KMS-11 (cell line): ENCODE results near the gene ABCC6.
"Not testable (repeated sequence)": the region's sequence is repeated elsewhere in the genome, so short reads cannot be mapped to it uniquely, and the experiment has no call there.

ENCODE experiments used
- H2AFZ ChIP-seq: fragments of 200-600 bp; sonication (generic); 2 replicates; pipeline ENCODE4 v1.6.1; 2016; ENCODE audit warnings: antibody characterized with exemption, mixed run types, low read depth
- H3K27ac ChIP-seq: fragments of 200-600 bp; sonication (generic); 2 replicates; pipeline ENCODE4 v1.6.1; 2016; ENCODE audit warnings: mild to moderate bottlenecking, mixed run types
- H3K27me3 ChIP-seq: fragments of 200-600 bp; sonication (generic); 2 replicates; pipeline ENCODE4 v1.6.1; 2017; ENCODE audit warnings: mild to moderate bottlenecking, low read depth, mixed run types, moderate library complexity; ENCODE audit not compliant: insufficient read depth
- H3K36me3 ChIP-seq: fragments of 200-600 bp; sonication (generic); 2 replicates; pipeline ENCODE4 v1.6.1; 2017; ENCODE audit warnings: mild to moderate bottlenecking, mixed run types; ENCODE audit not compliant: insufficient read depth
- H3K4me1 ChIP-seq: fragments of 200-600 bp; sonication (generic); 2 replicates; pipeline ENCODE4 v1.6.1; 2016; ENCODE audit warnings: mild to moderate bottlenecking, low read depth, mixed run types; ENCODE audit not compliant: poor library complexity, severe bottlenecking
- H3K4me2 ChIP-seq: fragments of 200-600 bp; sonication (generic); 2 replicates; pipeline ENCODE4 v1.7.0; 2016; ENCODE audit warnings: mild to moderate bottlenecking, mixed run types
- H3K4me3 ChIP-seq: fragments of 200-600 bp; sonication (generic); IDR thresholded peaks from 2 replicates; pipeline ENCODE4 v1.6.1; 2017; ENCODE audit warnings: low read depth, low read length, mixed read lengths; ENCODE audit not compliant: insufficient read depth
- H3K79me2 ChIP-seq: fragments of 200-600 bp; sonication (generic); 2 replicates; pipeline ENCODE4 v1.6.1; 2016; ENCODE audit warnings: low read depth, mixed run types; ENCODE audit not compliant: insufficient read depth
- H3K9ac ChIP-seq: fragments of 200-600 bp; sonication (generic); 2 replicates; pipeline ENCODE4 v1.6.1; 2016; ENCODE audit warnings: mild to moderate bottlenecking, mixed run types
- H4K20me1 ChIP-seq: fragments of 200-600 bp; sonication (generic); 2 replicates; pipeline ENCODE4 v1.6.1; 2016; ENCODE audit warnings: mild to moderate bottlenecking, mixed run types; ENCODE audit not compliant: insufficient read depth

Gene ABCC6

GRCh38 chr16:16223662-16224241, 458 bp upstream of the ABCC6 start:
- H3K4me1 ChIP-seq, H3K9ac ChIP-seq, H3K4me2 ChIP-seq, H3K27me3 ChIP-seq, H3K36me3 ChIP-seq, H3K79me2 ChIP-seq, H4K20me1 ChIP-seq, H3K27ac ChIP-seq, H3K4me3 ChIP-seq, H2AFZ ChIP-seq: not testable (repeated sequence)

- H4K20me1 ChIP-seq, H3K4me3 ChIP-seq, H3K9ac ChIP-seq, H3K4me2 ChIP-seq, H3K27me3 ChIP-seq, H3K4me1 ChIP-seq, H3K36me3 ChIP-seq, H3K27ac ChIP-seq, H2AFZ ChIP-seq, H3K79me2 ChIP-seq: not testable (repeated sequence)
Measured at GRCh38 chr16:16221382-16221781, 1.9 kb downstream of the ABCC6 start.

GRCh38 chr16:16220449-16220848, 2.8 kb downstream of the ABCC6 start:
- H4K20me1 ChIP-seq, H3K4me3 ChIP-seq, H3K27ac ChIP-seq, H3K4me2 ChIP-seq, H3K36me3 ChIP-seq, H3K4me1 ChIP-seq, H3K79me2 ChIP-seq, H3K9ac ChIP-seq, H2AFZ ChIP-seq, H3K27me3 ChIP-seq: not testable (repeated sequence)

GRCh38 chr16:16218787-16219186, 4.5 kb downstream of the ABCC6 start:
- not testable (repeated sequence) for H3K79me2 ChIP-seq, H3K4me1 ChIP-seq, H3K27me3 ChIP-seq, H3K4me2 ChIP-seq, H3K9ac ChIP-seq, H4K20me1 ChIP-seq, H3K36me3 ChIP-seq, H3K4me3 ChIP-seq, H2AFZ ChIP-seq, H3K27ac ChIP-seq

GRCh38 chr16:16218349-16218748, 4.9 kb downstream of the ABCC6 start:
- H3K4me2 ChIP-seq, H2AFZ ChIP-seq, H4K20me1 ChIP-seq, H3K9ac ChIP-seq, H3K27me3 ChIP-seq, H3K4me3 ChIP-seq, H3K27ac ChIP-seq, H3K79me2 ChIP-seq, H3K36me3 ChIP-seq, H3K4me1 ChIP-seq: not testable (repeated sequence)

GRCh38 chr16:16213863-16214293, 9.4 kb downstream of the ABCC6 start:
- H3K9ac ChIP-seq, H3K4me1 ChIP-seq, H4K20me1 ChIP-seq, H3K27me3 ChIP-seq, H3K79me2 ChIP-seq, H3K4me3 ChIP-seq, H3K4me2 ChIP-seq, H3K36me3 ChIP-seq, H2AFZ ChIP-seq, H3K27ac ChIP-seq: not testable (repeated sequence)

- not testable (repeated sequence) for H3K4me3 ChIP-seq, H3K79me2 ChIP-seq, H3K9ac ChIP-seq, H3K4me2 ChIP-seq, H3K27ac ChIP-seq, H2AFZ ChIP-seq, H3K36me3 ChIP-seq, H3K27me3 ChIP-seq, H4K20me1 ChIP-seq
- peaks cover 24% of the 10 kb centered on the region for H3K4me1 ChIP-seq
Measured at GRCh38 chr16:16211404-16211803, 11.9 kb downstream of the ABCC6 start.

- H3K4me2 ChIP-seq, H3K36me3 ChIP-seq, H4K20me1 ChIP-seq, H3K79me2 ChIP-seq, H3K9ac ChIP-seq, H3K27ac ChIP-seq, H3K4me3 ChIP-seq, H3K27me3 ChIP-seq, H2AFZ ChIP-seq: not testable (repeated sequence)
- peaks cover 47% of the 10 kb centered on the region for H3K4me1 ChIP-seq
Measured at GRCh38 chr16:16208461-16208860, 14.8 kb downstream of the ABCC6 start.

GRCh38 chr16:16207787-16208334, 15.4 kb downstream of the ABCC6 start:
- not testable (repeated sequence) for H3K27me3 ChIP-seq, H3K4me3 ChIP-seq, H3K27ac ChIP-seq, H3K4me2 ChIP-seq, H4K20me1 ChIP-seq, H3K9ac ChIP-seq, H2AFZ ChIP-seq, H3K79me2 ChIP-seq, H3K36me3 ChIP-seq
- H3K4me1 ChIP-seq = peaks cover 51% of the 10 kb centered on the region

GRCh38 chr16:16207097-16207786, 16.1 kb downstream of the ABCC6 start:
- Histone ChIP-seq H3K9ac (peak overlapping the region; percentile 35; the same call in 1 of the 2 replicates), H3K4me2 (peak overlapping the region; percentile 55)

More at GRCh38 chr16:16207097-16207786, 16.1 kb downstream of the ABCC6 start:
- H3K79me2 ChIP-seq, H3K36me3 ChIP-seq, H3K27me3 ChIP-seq, H3K4me3 ChIP-seq, H4K20me1 ChIP-seq: not testable (repeated sequence)
- H2AFZ ChIP-seq = peak overlapping the region; percentile 41; the same call in 1 of the 2 replicates
- peaks cover 54% of the 10 kb centered on the region for H3K4me1 ChIP-seq
- H3K27ac ChIP-seq = peak overlapping the region; percentile 75
